NT2/D1 (cell line): Measurements from ENCODE around the gene MC4R.

Experiments used
- DNase-seq: peaks from one replicate; pipeline ENCODE4 v3.0.0-alpha.2; 2011; ENCODE audit warnings: low read depth, low spot score
- H3K27me3 ChIP-seq: 2 replicates; pipeline ENCODE4 v1.6.0; 2011; ENCODE audit warnings: mild to moderate bottlenecking; ENCODE audit not compliant: insufficient read length, insufficient read depth
- H3K36me3 ChIP-seq: 2 replicates; pipeline ENCODE4 v1.6.1; 2011; ENCODE audit warnings: mild to moderate bottlenecking, low read length, mixed read lengths; ENCODE audit not compliant: insufficient read depth, insufficient read length
- H3K4me1 ChIP-seq: 2 replicates; pipeline ENCODE4 v1.5.1; 2011; ENCODE audit not compliant: insufficient read depth, insufficient read length
- H3K4me3 ChIP-seq: 2 replicates; pipeline ENCODE4 v1.5.1; 2011; ENCODE audit warnings: low read depth; ENCODE audit not compliant: insufficient read length
- H3K9ac ChIP-seq: 2 replicates; pipeline ENCODE4 v1.6.0; 2011; ENCODE audit warnings: low read depth; ENCODE audit not compliant: insufficient read length
- H3K9me3 ChIP-seq: 2 replicates; pipeline ENCODE4 v1.5.1; 2011; ENCODE audit warnings: mild to moderate bottlenecking, low read length; ENCODE audit not compliant: insufficient read depth
- SUZ12 ChIP-seq: IDR thresholded peaks from 2 replicates; pipeline ENCODE4 v1.6.1; 2011; ENCODE audit not compliant: insufficient read length, insufficient read depth; ENCODE audit errors: extremely low read depth
- YY1 ChIP-seq: IDR thresholded peaks from 2 replicates; pipeline ENCODE4 v1.6.1; 2011; ENCODE audit not compliant: insufficient read length, insufficient read depth
- ZNF274 ChIP-seq: IDR thresholded peaks from 2 replicates; pipeline ENCODE4 v1.6.1; 2011; ENCODE audit warnings: mild to moderate bottlenecking, low read depth, low read length

MC4R gene

GRCh38 chr18:60404486-60405085, 32.0 kb upstream of the MC4R start:
- Histone ChIP-seq H3K9me3 (no peaks in the 10 kb centered on the region), H3K27me3 (no peaks in the 10 kb centered on the region), H3K36me3 (no peaks in the 10 kb centered on the region), H3K4me3 (no peak overlapping the region), H3K4me1 (no peaks in the 10 kb centered on the region), H3K9ac (no peak overlapping the region)
- no peak for DNase-seq
- TF ChIP-seq YY1, result no peak
- no peak for TF ChIP-seq SUZ12
- no peak for TF ChIP-seq ZNF274

GRCh38 chr18:60401346-60401745, 28.8 kb upstream of the MC4R start:
- DNase-seq, result no peak
- no peaks in the 10 kb centered on the region for H3K36me3 ChIP-seq
- no peaks in the 10 kb centered on the region for H3K4me1 ChIP-seq
- no peak overlapping the region for H3K4me3 ChIP-seq
- H3K9me3 ChIP-seq, result no peaks in the 10 kb centered on the region
- TF ChIP-seq YY1 (no peak), ZNF274 (no peak), SUZ12 (no peak)
- no peaks in the 10 kb centered on the region for H3K27me3 ChIP-seq
- no peak overlapping the region for H3K9ac ChIP-seq

- H3K36me3 ChIP-seq, result no peaks in the 10 kb centered on the region
- no peak for TF ChIP-seq SUZ12
- TF ChIP-seq ZNF274, result no peak
- no peak for TF ChIP-seq YY1
- no peak for DNase-seq
- H3K9ac ChIP-seq, result no peak overlapping the region
- no peaks in the 10 kb centered on the region for H3K9me3 ChIP-seq
- H3K27me3 ChIP-seq, result no peaks in the 10 kb centered on the region
- no peaks in the 10 kb centered on the region for H3K4me1 ChIP-seq
- no peak overlapping the region for H3K4me3 ChIP-seq
Measured at GRCh38 chr18:60391571-60392226, 19.1 kb upstream of the MC4R start.

- no peak overlapping the region for H3K9ac ChIP-seq
- H3K4me1 ChIP-seq, result no peaks in the 10 kb centered on the region
- no peak overlapping the region for H3K4me3 ChIP-seq
- no peaks in the 10 kb centered on the region for H3K27me3 ChIP-seq
- H3K36me3 ChIP-seq, result no peaks in the 10 kb centered on the region
- no peak for TF ChIP-seq SUZ12
- no peak for TF ChIP-seq YY1
- TF ChIP-seq ZNF274, result no peak
- H3K9me3 ChIP-seq, result no peaks in the 10 kb centered on the region
- no peak for DNase-seq
Measured at GRCh38 chr18:60389314-60389713, 16.7 kb upstream of the MC4R start.

- Histone ChIP-seq H3K4me1 (no peaks in the 10 kb centered on the region), H3K27me3 (no peaks in the 10 kb centered on the region), H3K36me3 (no peaks in the 10 kb centered on the region), H3K4me3 (no peak overlapping the region), H3K9ac (no peak overlapping the region), H3K9me3 (no peaks in the 10 kb centered on the region)
- TF ChIP-seq SUZ12 (no peak), YY1 (no peak), ZNF274 (no peak)
- DNase-seq, result no peak
Measured at GRCh38 chr18:60385693-60386092, 13.1 kb upstream of the MC4R start.

GRCh38 chr18:60383893-60384292, 11.3 kb upstream of the MC4R start:
- no peak for DNase-seq
- no peaks in the 10 kb centered on the region for H3K36me3 ChIP-seq

GRCh38 chr18:60377778-60378469, 5.3 kb upstream of the MC4R start:
- no peaks in the 10 kb centered on the region for H3K9me3 ChIP-seq
- no peaks in the 10 kb centered on the region for H3K27me3 ChIP-seq
- no peak for DNase-seq
- no peak overlapping the region for H3K4me3 ChIP-seq
- no peak for TF ChIP-seq SUZ12
- no peak for TF ChIP-seq YY1
- TF ChIP-seq ZNF274, result no peak
- H3K9ac ChIP-seq, result no peak overlapping the region
- no peaks in the 10 kb centered on the region for H3K4me1 ChIP-seq
- H3K36me3 ChIP-seq, result no peaks in the 10 kb centered on the region

More at GRCh38 chr18:60383893-60384292, 11.3 kb upstream of the MC4R start:
- no peaks in the 10 kb centered on the region for H3K4me1 ChIP-seq
- no peak for TF ChIP-seq YY1
- no peak for TF ChIP-seq SUZ12
- no peak for TF ChIP-seq ZNF274
- no peak overlapping the region for H3K9ac ChIP-seq
- no peaks in the 10 kb centered on the region for H3K9me3 ChIP-seq
- H3K4me3 ChIP-seq, result no peak overlapping the region
- H3K27me3 ChIP-seq, result no peaks in the 10 kb centered on the region
